Activated CD8-positive, alpha-beta T cell treated with anti-CD3 and anti-CD28 coated beads, Interleukin-2, amount 10 ng/mL, durations not matched to agents 7 days and 5 days (primary cell): ENCODE measurements around the gene LAMP5. TPM values are rescaled to one million over a fixed set of nuclear protein-coding genes. Genes with fewer than 3 reads are reported as not detected.

Experiments used
- ATAC-seq: fragments of 150-1000 bp; cut with Tn5 transposase; one replicate; pipeline ENCODE4 v1.10.0; 2021; ENCODE audit warnings: moderate library complexity
- CTCF ChIA-PET: fragments of 350-600 bp; sonication (Branson Sonifier 250); formaldehyde crosslinking; loops from one replicate; lab custom pipeline; 2021; ENCODE audit warnings: antibody characterized with exemption; lab: Charles Lee
- POLR2A ChIA-PET: fragments of 350-600 bp; sonication (Branson Sonifier 250); formaldehyde crosslinking; loops from one replicate; lab custom pipeline; 2021; ENCODE audit warnings: antibody characterized with exemption; lab: Charles Lee
- DNase-seq: peaks from one replicate; pipeline ENCODE4 v3.0.0-alpha.2; 2020
- H3K27ac Mint-ChIP-seq: one replicate; pipeline ENCODE4 v1.8.0; 2021; ENCODE audit warnings: mild to moderate bottlenecking, mixed read lengths
- H3K27me3 Mint-ChIP-seq: one replicate; pipeline ENCODE4 v1.8.0; 2021; ENCODE audit warnings: low read depth, mixed read lengths
- H3K36me3 Mint-ChIP-seq: one replicate; pipeline ENCODE4 v1.8.0; 2021; ENCODE audit warnings: low read depth, mixed read lengths
- H3K4me1 Mint-ChIP-seq: one replicate; pipeline ENCODE4 v1.8.0; 2021; ENCODE audit warnings: low read depth, mixed read lengths
- H3K4me3 Mint-ChIP-seq: one replicate; pipeline ENCODE4 v1.8.0; 2021; ENCODE audit warnings: mild to moderate bottlenecking, mixed read lengths
- H3K9me3 Mint-ChIP-seq: one replicate; pipeline ENCODE4 v1.8.0; 2022; ENCODE audit warnings: mixed read lengths; ENCODE audit not compliant: insufficient read depth
- total RNA-seq, 2 experiments: library from RNA; stranded (reverse); gene quantifications; one replicate each; pipeline ENCODE4 v1.2.3, GENCODE V29; 2021

The LAMP5 gene
- total RNA-seq, 2 experiments from 2014 or later, result not detected

GRCh38 chr20:9576695-9577094 lies 62.3 kb downstream of the LAMP5 start:
- CTCF ChIA-PET, result no interaction called here
- Mint-ChIP-seq H3K36me3 (no peaks in the 10 kb centered on the region), H3K27me3 (no peaks in the 10 kb centered on the region), H3K4me3 (no peak overlapping the region), H3K9me3 (no peaks in the 10 kb centered on the region), H3K4me1 (no peaks in the 10 kb centered on the region), H3K27ac (no peak overlapping the region)
- ATAC-seq (no peak), DNase-seq (no peak)
- POLR2A ChIA-PET, result no interaction called here

GRCh38 chr20:9577397-9577796 lies 63.0 kb downstream of the LAMP5 start:
- H3K27ac Mint-ChIP-seq, result no peak overlapping the region
- no peaks in the 10 kb centered on the region for H3K36me3 Mint-ChIP-seq
- ATAC-seq (no peak), DNase-seq (no peak)
- H3K4me3 Mint-ChIP-seq, result no peak overlapping the region
- H3K4me1 Mint-ChIP-seq, result no peaks in the 10 kb centered on the region
- H3K9me3 Mint-ChIP-seq, result no peaks in the 10 kb centered on the region
- no peaks in the 10 kb centered on the region for H3K27me3 Mint-ChIP-seq
- POLR2A ChIA-PET, result no interaction called here
- CTCF ChIA-PET, result no interaction called here

GRCh38 chr20:9578594-9578993 lies 64.2 kb downstream of the LAMP5 start:
- H3K27me3 Mint-ChIP-seq, result no peaks in the 10 kb centered on the region
- no peak overlapping the region for H3K27ac Mint-ChIP-seq
- no peak overlapping the region for H3K4me3 Mint-ChIP-seq
- POLR2A ChIA-PET, result no interaction called here
- no peaks in the 10 kb centered on the region for H3K4me1 Mint-ChIP-seq
- H3K36me3 Mint-ChIP-seq, result no peaks in the 10 kb centered on the region
- no peak for DNase-seq
- H3K9me3 Mint-ChIP-seq, result no peaks in the 10 kb centered on the region
- CTCF ChIA-PET, result no interaction called here
- ATAC-seq, result no peak
